HL-60/S4 (cell line): Measurements from ENCODE around the gene SPINK14.

ENCODE experiments used
- in situ Hi-C: fragments of 300-500 bp; cut with MboI; formaldehyde crosslinking; loops from 2 replicates; pipeline ENCODE4 v1.14.3; 2022; ENCODE audit warnings: low sequenced_read_pairs

Gene SPINK14

DNA sequence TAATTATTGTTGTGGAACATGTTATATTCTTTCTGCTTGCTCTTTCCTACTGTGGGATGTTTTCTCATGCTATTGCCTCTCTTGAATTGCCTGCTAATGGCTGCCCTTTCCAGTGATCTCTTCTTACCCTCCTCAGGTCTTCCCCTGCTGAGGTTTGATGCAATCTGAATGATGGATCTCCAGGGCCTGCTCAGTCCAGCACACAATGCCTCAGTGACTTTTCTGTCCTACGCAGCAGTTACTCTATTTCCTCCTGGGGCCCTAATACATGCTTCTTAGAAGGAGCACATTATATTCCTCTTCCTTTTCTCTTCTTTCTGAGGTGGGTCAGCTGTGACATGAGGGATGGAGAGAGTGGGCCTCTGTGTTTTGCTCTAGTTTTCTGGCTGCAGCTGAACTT is at the start of gene SPINK14:
Gene SPINK14 (plus strand): TSS at position 301 of the 400 bp plus-strand sequence. CDS start 1,187 bp downstream, outside the sequence.
- in situ Hi-C loops = no loop called here

DNA sequence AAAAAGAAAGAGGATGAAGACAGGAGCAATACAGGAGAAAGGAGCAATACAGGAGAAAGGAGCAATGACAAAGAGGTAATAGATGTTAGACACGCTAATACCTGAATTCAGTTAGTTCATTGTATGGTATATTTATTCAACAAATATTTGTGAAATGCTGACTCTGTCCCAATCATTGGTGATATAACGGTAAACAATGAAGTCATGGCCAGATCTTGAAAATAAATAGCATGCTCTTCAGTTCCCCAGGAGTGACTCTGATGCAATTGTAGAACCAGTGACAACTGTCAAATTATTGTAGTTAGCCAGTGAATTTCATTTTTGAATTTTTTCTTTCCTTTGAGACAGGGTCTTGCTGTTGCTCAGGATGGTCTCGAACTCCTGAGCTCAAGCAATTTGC is 48.0 kb upstream of the SPINK14 start:
- in situ Hi-C loops = no loop called here

DNA sequence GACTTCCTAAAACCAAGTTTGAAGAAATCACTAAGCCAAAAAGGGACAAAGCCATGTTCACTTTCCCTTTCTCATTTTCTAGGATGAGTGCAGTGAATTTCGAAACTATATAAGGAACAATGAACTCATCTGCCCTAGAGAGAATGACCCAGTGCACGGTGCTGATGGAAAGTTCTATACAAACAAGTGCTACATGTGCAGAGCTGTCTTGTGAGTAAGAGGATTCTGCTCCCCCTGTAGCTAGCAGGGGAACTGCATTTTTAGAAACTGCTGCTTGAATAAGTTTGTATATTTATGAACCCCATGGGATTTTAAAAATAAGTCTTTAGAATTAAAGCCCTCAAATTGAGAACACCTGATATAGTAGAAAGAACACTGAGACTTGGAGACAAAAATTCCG is 42.7 kb upstream of the SPINK14 start:
- in situ Hi-C loops = no loop called here

- in situ Hi-C loops = no loop called here
These were observed 33.0 kb upstream of the SPINK14 start for GRCh38 chr5:148135091-148136048.

- in situ Hi-C loops = no loop called here
These were observed 27.5 kb upstream of the SPINK14 start for GRCh38 chr5:148140846-148141245.

- in situ Hi-C loops = no loop called here
These were observed 26.7 kb upstream of the SPINK14 start for GRCh38 chr5:148141645-148142044.

DNA sequence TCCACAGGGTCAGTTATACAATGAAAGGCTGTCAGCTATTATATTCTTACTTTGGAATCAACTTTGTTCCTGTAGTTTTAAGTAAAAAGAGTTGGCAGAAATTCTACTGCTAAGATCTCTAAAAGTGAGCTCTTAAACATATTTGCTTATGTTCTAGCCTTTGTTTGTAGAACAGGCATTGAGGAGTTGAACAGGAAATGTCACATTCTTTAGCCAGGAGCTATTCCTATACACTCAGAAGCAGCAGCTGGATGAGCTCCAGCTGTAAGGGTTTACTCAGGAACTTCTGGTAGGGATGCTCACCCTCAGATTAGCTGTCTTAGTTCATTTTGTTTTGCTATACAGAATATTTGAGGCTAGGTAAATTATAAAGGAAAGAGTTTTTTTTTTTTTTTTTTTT is 22.4 kb upstream of the SPINK14 start:
- in situ Hi-C loops = no loop called here

DNA sequence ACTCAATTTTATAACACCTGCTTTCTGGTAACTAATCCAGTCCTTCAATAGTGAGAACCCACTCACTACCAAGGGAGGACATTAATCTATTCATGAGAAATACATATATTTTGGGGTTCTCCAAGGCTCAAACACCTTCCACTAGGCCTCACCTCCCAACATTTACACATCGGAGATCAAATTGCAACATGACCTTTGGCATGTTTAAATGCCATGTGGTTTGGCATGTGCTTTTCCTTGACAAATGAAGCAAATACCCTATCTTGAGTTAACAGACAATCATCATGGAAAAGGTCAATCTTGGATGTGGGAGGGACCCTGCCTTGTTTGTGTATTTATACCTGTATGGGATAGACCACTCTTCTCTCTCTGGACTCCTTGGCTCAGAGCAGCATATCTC is 21.9 kb upstream of the SPINK14 start:
- in situ Hi-C loops = no loop called here

GRCh38 chr5:148147415-148147814 is 20.9 kb upstream of the SPINK14 start:
- in situ Hi-C loops = no loop called here

DNA sequence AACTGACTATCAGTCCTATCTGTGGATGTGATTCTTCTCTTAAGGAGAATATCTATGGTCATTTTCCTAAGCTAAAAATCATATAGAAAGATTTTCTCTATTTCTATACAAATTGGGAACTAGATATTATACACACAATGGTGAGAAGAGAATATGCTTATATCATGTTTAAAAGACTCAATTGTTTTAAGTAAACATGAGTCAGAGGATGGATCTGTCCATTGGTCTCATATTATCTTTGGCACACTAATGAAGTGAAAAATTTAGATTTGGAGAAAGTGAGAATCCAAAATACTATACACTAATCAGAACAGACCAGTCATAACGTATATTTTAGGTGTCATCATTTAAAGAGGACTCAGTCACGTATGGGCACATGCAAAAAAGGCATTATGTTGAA is 16.5 kb upstream of the SPINK14 start:
- in situ Hi-C loops = no loop called here

GRCh38 chr5:148152781-148153180 is 15.6 kb upstream of the SPINK14 start:
- in situ Hi-C loops = no loop called here

GRCh38 chr5:148156609-148157008 is 11.7 kb upstream of the SPINK14 start:
- in situ Hi-C loops = no loop called here

GRCh38 chr5:148162038-148162437 is 6.3 kb upstream of the SPINK14 start:
- in situ Hi-C loops = no loop called here

GRCh38 chr5:148163345-148163744 is 5.0 kb upstream of the SPINK14 start:
- in situ Hi-C loops = no loop called here

- in situ Hi-C loops = no loop called here
These were observed 1.6 kb upstream of the SPINK14 start for GRCh38 chr5:148166550-148167283.

DNA sequence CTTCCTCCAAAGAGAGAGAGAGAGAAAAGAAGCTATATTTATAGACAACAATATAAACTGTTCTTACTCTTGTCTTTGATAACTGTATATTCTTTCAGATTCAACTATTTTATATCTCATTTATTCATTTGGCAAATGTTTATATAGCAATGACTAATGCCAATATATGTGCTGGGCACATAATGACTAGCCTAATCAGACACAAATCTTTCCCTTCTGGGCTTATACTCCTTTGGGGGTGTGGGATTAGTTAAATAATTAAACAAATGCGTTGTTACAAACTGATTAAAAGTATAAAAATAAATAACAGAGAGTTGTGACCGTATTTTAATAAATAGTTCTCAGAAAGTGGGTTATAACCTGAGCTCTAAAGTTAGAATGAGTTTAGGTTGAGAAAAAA is 4.0 kb downstream of the SPINK14 start:
- in situ Hi-C loops = no loop called here

DNA sequence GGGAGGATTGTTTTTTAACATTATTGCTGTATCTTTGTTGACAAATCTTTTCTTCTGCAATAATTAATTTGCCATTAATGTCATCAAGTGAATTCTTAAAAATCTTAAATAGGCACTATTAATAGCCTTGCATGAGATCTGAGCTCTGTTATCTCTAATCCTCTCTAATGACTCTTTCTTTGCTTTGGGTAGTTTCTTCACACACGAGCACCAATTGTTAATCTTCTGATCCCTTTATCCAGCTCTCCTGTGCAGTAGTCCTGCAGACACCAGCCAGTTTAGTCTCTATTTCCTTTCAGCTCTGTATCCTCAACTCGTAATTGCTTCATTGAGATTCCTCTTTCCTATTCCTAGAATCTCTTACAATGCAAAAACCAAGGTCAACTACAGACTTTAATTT is 8.1 kb downstream of the SPINK14 start:
- in situ Hi-C loops = no loop called here

GRCh38 chr5:148177207-148177606 is 8.9 kb downstream of the SPINK14 start:
- in situ Hi-C loops = no loop called here

GRCh38 chr5:148179234-148179824 is 11.0 kb downstream of the SPINK14 start:
- in situ Hi-C loops = no loop called here

DNA sequence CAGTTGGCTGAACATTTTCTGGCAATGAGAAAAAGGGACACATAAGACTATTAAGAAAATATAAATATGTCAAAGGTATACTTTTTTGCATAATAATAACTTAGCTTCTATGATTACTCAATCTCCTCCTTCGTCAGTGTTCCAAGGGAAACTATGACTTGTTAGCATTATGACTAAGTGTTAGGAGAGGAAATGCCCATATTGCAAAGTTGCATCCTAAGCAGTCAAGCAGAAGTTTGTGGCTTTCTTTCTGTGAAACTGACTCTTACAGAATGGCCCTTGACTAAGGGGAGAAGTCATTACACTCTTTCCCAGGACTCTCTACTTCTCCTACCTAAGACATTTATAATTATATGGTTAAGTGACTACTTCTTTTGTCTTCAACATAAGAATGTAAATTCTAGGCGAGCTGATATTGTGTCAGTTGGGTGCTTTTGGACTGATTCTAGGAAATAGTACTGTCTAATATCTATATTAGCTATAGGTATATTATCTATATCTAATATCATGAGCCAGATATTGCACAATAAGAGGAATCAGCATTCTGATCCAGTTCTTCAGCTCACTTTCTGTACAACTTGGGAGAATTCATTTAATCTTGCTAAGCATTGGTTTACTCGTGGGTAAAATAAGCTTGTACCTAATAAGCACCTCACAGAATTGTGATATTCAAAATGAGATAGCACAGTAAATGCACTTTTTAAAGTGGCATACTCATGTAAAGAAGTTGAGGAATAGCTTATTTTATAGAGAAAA is 18.1 kb downstream of the SPINK14 start:
- in situ Hi-C loops = loop anchor here (10.0 kb wide), 1 partner anchor 538 kb away; no protein-coding TSS in a partner anchor

- in situ Hi-C loops = no loop called here
These were observed 22.7 kb downstream of the SPINK14 start for GRCh38 chr5:148191010-148191409.
